Stimulated activated CD8-positive, alpha-beta memory T cell treated with anti-CD3 and anti-CD28 coated beads, Interleukin-4, amount 100 ng/mL, for 48 hours (primary cell): ENCODE data around the gene TMEM129.

Experiments used
- DNase-seq: peaks from one replicate; pipeline ENCODE4 v3.0.0-alpha.2; 2020

Gene TMEM129, protein sequence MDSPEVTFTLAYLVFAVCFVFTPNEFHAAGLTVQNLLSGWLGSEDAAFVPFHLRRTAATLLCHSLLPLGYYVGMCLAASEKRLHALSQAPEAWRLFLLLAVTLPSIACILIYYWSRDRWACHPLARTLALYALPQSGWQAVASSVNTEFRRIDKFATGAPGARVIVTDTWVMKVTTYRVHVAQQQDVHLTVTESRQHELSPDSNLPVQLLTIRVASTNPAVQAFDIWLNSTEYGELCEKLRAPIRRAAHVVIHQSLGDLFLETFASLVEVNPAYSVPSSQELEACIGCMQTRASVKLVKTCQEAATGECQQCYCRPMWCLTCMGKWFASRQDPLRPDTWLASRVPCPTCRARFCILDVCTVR

DNA sequence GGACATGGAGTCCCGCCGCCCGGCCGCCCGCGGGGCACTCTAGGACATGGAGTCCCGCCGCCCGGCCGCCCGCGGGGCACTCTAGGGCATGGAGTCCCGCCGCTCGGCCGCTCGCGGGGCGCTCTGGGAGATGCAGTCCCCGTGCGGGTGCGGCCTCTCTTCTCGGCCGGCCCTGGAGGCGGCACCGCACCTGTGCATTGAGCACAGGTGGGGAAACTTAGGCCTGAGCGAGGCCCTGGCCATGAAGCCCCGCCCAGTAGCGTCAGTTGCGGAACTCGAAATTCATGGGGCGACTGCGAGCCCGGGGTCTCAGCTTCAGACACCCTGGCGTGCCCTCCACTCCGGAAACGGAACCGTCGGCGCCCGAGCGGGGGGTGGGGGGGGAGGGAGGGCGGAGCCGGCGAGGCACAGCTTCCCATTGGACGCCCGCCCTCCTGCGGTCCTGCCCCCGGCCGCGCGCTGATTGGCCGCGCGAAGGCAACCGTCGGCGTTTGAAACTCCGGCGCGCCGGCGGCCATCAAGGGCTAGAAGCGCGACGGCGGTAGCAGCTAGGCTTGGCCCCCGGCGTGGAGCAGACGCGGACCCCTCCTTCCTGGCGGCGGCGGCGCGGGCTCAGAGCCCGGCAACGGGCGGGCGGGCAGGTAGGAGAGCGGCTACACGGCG, at the start of gene TMEM129, which contains the start of gene TACC3:
Gene TMEM129, minus strand, starts transcription at position 321 of the 663 bp plus-strand sequence. CDS start 486 bp downstream, outside the sequence.
Gene TACC3, plus strand, starts transcription at position 519 of the 663 bp plus-strand sequence. CDS start 1,901 bp downstream, outside the sequence.
- peak; percentile 94 for DNase-seq

DNA sequence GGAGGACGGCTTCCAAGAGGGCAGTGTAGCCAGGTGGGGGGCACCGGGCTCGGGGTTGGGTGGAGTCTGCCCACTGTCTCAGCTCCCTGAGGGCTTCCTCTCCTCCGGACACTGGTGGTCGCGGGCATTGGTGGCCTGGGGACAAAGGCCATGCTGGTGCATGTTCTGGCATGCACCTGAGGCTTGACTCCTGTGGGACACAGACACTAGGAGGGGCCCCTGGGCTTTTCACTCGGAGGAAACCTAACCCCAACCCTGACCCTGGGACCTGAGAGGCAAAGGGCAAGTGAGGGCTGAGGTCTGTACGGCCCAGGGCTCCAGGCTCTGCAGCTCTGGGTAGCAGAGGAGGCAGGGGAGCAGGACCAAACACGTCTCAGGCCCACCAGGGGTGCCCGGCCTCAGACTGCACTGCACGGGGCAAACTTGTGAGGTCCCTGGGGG, 49.7 kb upstream of the TMEM129 start:
- no peak for DNase-seq

GRCh38 chr4:1770245-1770644, 49.1 kb upstream of the TMEM129 start:
- DNase-seq: no peak

DNA sequence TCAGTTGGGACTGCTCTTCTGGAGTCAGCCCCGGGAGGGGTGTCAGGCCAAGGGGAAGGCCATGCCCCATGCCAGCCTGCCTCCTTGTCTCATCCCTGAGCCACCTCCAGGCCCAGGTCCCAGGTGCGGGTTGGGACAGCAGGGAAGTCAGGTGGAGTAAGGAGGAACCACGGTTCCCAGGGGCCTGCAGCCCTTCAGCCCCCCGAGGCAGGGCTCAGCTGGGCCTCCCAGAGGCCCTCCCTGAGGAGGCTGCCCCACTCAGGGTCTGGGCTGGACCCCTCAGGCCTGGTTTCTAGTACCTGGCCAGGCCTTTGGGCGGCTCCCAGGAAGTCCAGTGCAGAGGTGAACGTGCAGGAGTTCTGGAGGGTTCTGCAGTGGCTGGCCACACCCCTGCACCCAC, 48.6 kb upstream of the TMEM129 start:
- DNase-seq: no peak

DNA sequence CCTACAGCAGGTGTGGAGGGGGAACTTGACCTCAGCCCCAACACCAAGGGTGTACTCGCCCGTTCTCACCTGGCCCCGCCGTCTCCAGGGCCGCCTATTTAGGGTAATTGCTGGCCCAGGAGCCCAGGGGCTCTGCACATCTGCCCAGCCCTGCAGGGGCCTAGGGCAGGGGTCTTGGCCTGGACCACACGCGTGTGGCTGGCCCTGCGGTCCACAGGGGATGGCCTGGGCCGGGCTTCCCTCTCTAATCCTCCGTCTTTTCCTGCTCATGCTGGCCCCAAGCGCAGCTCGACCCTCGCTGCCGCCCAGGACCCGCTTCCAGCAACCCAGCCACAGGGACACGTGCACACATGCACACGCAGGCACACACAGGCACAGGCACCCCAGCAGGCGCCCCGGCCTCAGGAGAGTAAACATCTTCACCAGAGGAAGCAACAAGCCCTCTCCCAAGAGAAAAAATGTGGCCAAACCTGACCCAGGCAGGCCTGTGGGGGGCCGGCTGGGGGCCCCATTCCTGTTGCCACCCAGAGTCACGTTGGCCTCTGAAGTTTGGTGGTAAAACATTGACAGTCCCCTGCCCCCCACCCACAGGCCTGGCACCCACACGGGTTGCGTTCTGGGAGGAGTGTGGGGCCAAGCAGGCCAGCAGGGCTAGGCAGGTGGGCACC, 47.4 kb upstream of the TMEM129 start:
- DNase-seq: no peak

DNA sequence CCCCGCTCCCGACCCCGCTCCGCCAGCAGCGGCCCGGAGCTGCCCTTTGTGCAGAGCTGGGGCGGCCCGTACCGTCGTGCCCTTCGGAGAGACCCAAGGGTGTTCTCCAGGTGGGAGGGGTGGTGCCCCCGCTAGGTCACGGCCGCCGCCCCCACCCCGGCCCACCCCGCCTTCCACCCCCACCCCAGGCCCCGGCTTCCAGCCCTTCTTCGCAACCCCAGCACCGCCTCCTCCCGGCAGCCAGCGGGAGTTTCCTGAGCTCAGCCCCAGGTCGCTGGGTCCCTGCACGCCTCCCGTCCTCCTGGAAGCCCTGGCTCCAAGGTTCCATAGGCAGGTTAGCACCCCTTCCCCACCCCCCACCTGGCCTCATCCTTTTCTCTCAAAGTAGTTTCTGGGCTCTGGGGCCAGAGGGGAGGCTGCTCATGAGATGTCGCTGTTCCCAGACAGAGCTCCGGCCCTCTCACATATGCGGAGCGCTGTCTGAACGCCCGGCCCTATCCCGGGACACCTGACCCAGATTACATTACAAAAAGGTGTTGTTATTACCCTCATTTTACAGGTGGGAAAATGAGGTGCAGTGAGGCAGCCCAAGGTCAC, 46.7 kb upstream of the TMEM129 start:
- peak; percentile 54 for DNase-seq

GRCh38 chr4:1767061-1767769, 46.1 kb upstream of the TMEM129 start:
- DNase-seq: no peak

GRCh38 chr4:1766106-1767060, 45.3 kb upstream of the TMEM129 start:
- DNase-seq: no peak

- no peak for DNase-seq
Measured at GRCh38 chr4:1765409-1766072, 44.4 kb upstream of the TMEM129 start.

DNA sequence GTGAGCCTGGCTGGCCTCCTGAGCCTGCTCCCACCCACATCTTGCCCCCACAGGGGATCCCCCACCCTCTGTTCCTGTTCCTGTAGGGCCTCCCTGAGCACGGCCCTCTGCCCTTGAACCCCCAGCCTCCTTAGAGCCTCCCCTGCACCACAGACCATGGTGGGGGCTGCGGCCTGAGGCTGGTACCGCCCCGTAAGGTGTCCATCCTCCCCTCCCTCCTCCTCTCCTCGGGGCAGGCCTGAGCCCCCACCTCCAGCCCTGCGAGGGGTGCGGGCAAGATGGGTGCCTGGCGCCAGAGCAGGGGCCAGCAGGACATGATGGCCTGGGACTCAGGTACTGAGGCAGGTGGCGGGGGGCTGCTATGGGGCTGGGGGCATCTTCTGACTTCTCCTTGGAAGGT, 43.5 kb upstream of the TMEM129 start:
- no peak for DNase-seq

GRCh38 chr4:1763550-1764080, 42.5 kb upstream of the TMEM129 start:
- no peak for DNase-seq

DNA sequence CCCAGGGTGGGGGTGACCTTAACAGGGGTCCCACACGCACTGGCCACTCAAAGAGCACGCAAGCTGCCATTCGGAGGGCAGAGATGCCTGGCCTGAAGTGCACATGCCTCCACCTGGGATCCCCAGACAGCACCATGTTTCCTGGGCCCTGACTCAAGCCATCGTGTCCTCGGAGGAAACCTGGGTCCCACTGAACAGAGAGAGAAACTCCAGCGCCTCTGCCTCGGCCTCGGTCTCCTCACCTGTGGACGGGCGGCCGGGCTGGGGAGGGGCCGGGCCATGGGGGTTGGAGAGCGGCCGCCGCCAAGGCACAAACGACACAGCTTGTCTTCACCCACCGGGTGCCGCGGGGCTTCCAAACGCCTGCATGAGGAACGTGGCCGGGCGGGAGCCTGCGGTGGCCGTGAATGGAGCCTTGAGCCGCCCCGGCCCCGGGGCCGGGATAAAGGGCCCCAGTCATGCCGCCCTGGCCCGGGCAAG, 42.0 kb upstream of the TMEM129 start:
- no peak for DNase-seq

- DNase-seq: no peak
Measured at GRCh38 chr4:1762264-1763010, 41.3 kb upstream of the TMEM129 start.

GRCh38 chr4:1761130-1761689, 40.1 kb upstream of the TMEM129 start:
- DNase-seq: no peak

DNA sequence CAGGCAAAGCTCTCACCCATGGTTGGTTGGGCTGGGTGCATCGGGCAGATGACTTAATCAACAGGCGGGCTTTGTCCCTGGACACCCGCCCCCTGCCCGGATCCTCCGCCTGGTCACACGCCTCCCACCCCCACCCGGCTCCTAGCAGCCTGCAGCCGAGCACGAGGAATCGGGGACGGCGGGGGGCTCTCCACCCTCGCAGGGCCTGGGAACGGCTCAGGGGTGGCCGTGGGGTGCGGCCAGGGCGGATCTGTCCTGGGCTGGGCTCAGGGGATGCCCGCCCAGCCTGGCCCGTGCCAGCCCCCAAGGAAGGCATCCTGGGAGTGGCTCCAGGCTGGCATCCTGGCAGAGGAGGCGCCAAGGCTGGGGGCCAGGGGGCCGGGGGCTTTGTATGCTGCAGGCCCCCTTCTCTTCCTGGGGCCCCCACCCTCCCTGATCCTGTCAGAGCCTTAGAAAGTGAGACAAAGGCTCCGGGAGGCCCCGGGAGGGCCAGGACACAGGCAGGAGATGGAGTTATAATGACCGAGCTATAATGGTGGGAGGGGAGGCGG, 39.5 kb upstream of the TMEM129 start:
- DNase-seq: no peak

- DNase-seq: no peak
Measured at GRCh38 chr4:1759818-1760223, 38.7 kb upstream of the TMEM129 start.

GRCh38 chr4:1759170-1759817, 38.2 kb upstream of the TMEM129 start:
- no peak for DNase-seq
